GM23338 (cell line): Measurements from ENCODE around the gene FAM120A.

Source experiments
- CREB1 ChIP-seq: fragments of 250-450 bp; sonication (Bioruptor Pico); IDR thresholded peaks from 2 replicates; pipeline ENCODE4 v1.5.0; 2020; ENCODE audit warnings: low read depth, mild to moderate bottlenecking, moderate library complexity
- ETS1 ChIP-seq: IDR thresholded peaks from 2 replicates; pipeline ENCODE4 v1.6.1; 2016; ENCODE audit warnings: antibody characterized with exemption
- EZH2 ChIP-seq: fragments of 200-600 bp; sonication (generic); IDR thresholded peaks from one replicate; pipeline ENCODE4 v1.8.0; 2017; ENCODE audit warnings: antibody characterized with exemption, mild to moderate bottlenecking, low read depth; ENCODE audit not compliant: unreplicated experiment
- EZH2phosphoT487 ChIP-seq: fragments of 200-600 bp; sonication (generic); IDR thresholded peaks from one replicate; pipeline ENCODE4 v1.8.1; 2018; ENCODE audit warnings: antibody characterized with exemption; ENCODE audit not compliant: unreplicated experiment
- JUNB ChIP-seq: IDR thresholded peaks from one replicate; pipeline ENCODE4 v1.6.1; 2016; ENCODE audit warnings: antibody characterized with exemption; ENCODE audit not compliant: unreplicated experiment
- NANOG ChIP-seq: IDR thresholded peaks from 2 replicates; pipeline ENCODE4 v1.6.1; 2016; ENCODE audit warnings: antibody characterized with exemption, borderline replicate concordance
- POLR2AphosphoS5 ChIP-seq: IDR thresholded peaks from 2 replicates; pipeline ENCODE4 v1.6.1; 2016; ENCODE audit warnings: antibody characterized with exemption, low read depth
- REST ChIP-seq: IDR thresholded peaks from one replicate; pipeline ENCODE4 v1.6.1; 2018; ENCODE audit warnings: antibody characterized with exemption; ENCODE audit not compliant: unreplicated experiment
- TF ChIP-seq, protein P1 (sequence below), 2 experiments: fragments of 200-600 bp in 1 of 2; sonication (generic) in 1 of 2; conservative IDR thresholded peaks; 2 replicates each; pipeline versions ENCODE4 v1.5.1 to v1.6.1; 2016 to 2017; ENCODE audit warnings: antibody characterized with exemption in 2 of 2, low read depth in 2 of 2, mild to moderate bottlenecking in 2 of 2, moderate library complexity in 1 of 2

GRCh38 chr9:93458712-93459111 lies 7.2 kb downstream of the FAM120A start:
- TF ChIP-seq EZH2phosphoT487 (no peak), POLR2AphosphoS5 (no peak), EZH2 (no peak), CREB1 (CRISPR knock-in tag) (no peak), JUNB (no peak), ETS1 (no peak), REST (no peak), NANOG (no peak)
- TF ChIP-seq, protein P1, sequence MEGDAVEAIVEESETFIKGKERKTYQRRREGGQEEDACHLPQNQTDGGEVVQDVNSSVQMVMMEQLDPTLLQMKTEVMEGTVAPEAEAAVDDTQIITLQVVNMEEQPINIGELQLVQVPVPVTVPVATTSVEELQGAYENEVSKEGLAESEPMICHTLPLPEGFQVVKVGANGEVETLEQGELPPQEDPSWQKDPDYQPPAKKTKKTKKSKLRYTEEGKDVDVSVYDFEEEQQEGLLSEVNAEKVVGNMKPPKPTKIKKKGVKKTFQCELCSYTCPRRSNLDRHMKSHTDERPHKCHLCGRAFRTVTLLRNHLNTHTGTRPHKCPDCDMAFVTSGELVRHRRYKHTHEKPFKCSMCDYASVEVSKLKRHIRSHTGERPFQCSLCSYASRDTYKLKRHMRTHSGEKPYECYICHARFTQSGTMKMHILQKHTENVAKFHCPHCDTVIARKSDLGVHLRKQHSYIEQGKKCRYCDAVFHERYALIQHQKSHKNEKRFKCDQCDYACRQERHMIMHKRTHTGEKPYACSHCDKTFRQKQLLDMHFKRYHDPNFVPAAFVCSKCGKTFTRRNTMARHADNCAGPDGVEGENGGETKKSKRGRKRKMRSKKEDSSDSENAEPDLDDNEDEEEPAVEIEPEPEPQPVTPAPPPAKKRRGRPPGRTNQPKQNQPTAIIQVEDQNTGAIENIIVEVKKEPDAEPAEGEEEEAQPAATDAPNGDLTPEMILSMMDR (conservative IDR thresholded peaks at IDR 0.05; ENCODE audit: low read depth in 2 of 2), result no peak
